ENCODE measurements around the gene CASZ1. TPM values are rescaled to one million over a fixed set of nuclear protein-coding genes. Genes with fewer than 3 reads are reported as not detected.

CASZ1 gene
- total and polyA plus RNA-seq, 2 experiments from 2014 or later: 6.2 to 6.7 TPM

DNA sequence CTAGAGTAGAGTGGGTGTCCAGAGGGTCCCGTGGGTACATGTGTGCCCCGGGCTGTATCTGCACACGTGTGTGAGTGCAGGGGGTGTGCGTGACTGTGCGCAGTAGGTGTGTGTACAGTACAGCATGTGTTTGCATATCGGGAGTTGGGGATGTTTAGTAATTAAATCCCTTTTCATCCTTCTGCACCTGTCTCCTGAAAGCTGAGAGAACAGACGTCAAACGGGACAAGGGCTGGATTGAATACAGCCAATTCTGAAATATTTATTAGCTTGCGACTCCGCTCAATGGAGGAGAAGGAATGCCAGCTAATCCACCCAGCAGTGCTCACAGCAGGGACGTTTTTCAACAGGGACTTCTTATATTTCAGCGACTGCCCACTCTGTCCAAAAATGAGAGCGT, 44.7 kb upstream of the CASZ1 start:
- no peak overlapping the region for H3K27ac ChIP-seq (ENCODE audit: low read depth)
- H3K79me2 ChIP-seq (replicated peaks; ENCODE audit: insufficient read depth): no peaks in the 10 kb centered on the region
- no peak overlapping the region for H2AFZ ChIP-seq
- peaks cover 17% of the 10 kb centered on the region for H3K27me3 Mint-ChIP-seq (ENCODE audit: insufficient read depth, low read depth, poor library complexity)
- H3K4me3 Mint-ChIP-seq: no peak overlapping the region
- TF ChIP-seq, protein P1, sequence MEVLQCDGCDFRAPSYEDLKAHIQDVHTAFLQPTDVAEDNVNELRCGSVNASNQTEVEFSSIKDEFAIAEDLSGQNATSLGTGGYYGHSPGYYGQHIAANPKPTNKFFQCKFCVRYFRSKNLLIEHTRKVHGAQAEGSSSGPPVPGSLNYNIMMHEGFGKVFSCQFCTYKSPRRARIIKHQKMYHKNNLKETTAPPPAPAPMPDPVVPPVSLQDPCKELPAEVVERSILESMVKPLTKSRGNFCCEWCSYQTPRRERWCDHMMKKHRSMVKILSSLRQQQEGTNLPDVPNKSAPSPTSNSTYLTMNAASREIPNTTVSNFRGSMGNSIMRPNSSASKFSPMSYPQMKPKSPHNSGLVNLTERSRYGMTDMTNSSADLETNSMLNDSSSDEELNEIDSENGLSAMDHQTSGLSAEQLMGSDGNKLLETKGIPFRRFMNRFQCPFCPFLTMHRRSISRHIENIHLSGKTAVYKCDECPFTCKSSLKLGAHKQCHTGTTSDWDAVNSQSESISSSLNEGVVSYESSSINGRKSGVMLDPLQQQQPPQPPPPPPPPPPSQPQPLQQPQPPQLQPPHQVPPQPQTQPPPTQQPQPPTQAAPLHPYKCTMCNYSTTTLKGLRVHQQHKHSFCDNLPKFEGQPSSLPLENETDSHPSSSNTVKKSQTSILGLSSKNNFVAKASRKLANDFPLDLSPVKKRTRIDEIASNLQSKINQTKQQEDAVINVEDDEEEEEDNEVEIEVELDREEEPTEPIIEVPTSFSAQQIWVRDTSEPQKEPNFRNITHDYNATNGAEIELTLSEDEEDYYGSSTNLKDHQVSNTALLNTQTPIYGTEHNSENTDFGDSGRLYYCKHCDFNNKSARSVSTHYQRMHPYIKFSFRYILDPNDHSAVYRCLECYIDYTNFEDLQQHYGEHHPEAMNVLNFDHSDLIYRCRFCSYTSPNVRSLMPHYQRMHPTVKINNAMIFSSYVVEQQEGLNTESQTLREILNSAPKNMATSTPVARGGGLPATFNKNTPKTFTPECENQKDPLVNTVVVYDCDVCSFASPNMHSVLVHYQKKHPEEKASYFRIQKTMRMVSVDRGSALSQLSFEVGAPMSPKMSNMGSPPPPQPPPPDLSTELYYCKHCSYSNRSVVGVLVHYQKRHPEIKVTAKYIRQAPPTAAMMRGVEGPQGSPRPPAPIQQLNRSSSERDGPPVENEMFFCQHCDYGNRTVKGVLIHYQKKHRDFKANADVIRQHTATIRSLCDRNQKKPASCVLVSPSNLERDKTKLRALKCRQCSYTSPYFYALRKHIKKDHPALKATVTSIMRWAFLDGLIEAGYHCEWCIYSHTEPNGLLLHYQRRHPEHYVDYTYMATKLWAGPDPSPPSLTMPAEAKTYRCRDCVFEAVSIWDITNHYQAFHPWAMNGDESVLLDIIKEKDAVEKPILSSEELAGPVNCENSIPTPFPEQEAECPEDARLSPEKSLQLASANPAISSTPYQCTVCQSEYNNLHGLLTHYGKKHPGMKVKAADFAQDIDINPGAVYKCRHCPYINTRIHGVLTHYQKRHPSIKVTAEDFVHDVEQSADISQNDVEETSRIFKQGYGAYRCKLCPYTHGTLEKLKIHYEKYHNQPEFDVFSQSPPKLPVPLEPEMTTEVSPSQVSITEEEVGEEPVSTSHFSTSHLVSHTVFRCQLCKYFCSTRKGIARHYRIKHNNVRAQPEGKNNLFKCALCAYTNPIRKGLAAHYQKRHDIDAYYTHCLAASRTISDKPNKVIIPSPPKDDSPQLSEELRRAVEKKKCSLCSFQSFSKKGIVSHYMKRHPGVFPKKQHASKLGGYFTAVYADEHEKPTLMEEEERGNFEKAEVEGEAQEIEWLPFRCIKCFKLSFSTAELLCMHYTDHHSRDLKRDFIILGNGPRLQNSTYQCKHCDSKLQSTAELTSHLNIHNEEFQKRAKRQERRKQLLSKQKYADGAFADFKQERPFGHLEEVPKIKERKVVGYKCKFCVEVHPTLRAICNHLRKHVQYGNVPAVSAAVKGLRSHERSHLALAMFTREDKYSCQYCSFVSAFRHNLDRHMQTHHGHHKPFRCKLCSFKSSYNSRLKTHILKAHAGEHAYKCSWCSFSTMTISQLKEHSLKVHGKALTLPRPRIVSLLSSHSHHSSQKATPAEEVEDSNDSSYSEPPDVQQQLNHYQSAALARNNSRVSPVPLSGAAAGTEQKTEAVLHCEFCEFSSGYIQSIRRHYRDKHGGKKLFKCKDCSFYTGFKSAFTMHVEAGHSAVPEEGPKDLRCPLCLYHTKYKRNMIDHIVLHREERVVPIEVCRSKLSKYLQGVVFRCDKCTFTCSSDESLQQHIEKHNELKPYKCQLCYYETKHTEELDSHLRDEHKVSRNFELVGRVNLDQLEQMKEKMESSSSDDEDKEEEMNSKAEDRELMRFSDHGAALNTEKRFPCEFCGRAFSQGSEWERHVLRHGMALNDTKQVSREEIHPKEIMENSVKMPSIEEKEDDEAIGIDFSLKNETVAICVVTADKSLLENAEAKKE (CRISPR knock-in tag; IDR thresholded peaks at IDR 0.05): no peak
- TF ChIP-seq EZH2phosphoT487 (IDR thresholded peaks at IDR 0.05; ENCODE audit: unreplicated experiment) (no peak), STAT1 (IDR thresholded peaks at IDR 0.05; ENCODE audit: unreplicated experiment) (no peak), NANOG (IDR thresholded peaks at IDR 0.05; ENCODE audit: borderline replicate concordance) (no peak), ZNF114 (CRISPR knock-in tag; IDR thresholded peaks at IDR 0.05) (no peak), JUNB (IDR thresholded peaks at IDR 0.05; ENCODE audit: unreplicated experiment) (no peak), CREB1 (CRISPR knock-in tag; IDR thresholded peaks at IDR 0.05; ENCODE audit: low read depth) (no peak), ZNF331 (CRISPR knock-in tag; IDR thresholded peaks at IDR 0.05; ENCODE audit: low read depth) (no peak), EZH2 (IDR thresholded peaks at IDR 0.05; ENCODE audit: low read depth, unreplicated experiment) (no peak), POLR2AphosphoS5 (IDR thresholded peaks at IDR 0.05; ENCODE audit: low read depth) (no peak)
- TF ChIP-seq, protein P2, sequence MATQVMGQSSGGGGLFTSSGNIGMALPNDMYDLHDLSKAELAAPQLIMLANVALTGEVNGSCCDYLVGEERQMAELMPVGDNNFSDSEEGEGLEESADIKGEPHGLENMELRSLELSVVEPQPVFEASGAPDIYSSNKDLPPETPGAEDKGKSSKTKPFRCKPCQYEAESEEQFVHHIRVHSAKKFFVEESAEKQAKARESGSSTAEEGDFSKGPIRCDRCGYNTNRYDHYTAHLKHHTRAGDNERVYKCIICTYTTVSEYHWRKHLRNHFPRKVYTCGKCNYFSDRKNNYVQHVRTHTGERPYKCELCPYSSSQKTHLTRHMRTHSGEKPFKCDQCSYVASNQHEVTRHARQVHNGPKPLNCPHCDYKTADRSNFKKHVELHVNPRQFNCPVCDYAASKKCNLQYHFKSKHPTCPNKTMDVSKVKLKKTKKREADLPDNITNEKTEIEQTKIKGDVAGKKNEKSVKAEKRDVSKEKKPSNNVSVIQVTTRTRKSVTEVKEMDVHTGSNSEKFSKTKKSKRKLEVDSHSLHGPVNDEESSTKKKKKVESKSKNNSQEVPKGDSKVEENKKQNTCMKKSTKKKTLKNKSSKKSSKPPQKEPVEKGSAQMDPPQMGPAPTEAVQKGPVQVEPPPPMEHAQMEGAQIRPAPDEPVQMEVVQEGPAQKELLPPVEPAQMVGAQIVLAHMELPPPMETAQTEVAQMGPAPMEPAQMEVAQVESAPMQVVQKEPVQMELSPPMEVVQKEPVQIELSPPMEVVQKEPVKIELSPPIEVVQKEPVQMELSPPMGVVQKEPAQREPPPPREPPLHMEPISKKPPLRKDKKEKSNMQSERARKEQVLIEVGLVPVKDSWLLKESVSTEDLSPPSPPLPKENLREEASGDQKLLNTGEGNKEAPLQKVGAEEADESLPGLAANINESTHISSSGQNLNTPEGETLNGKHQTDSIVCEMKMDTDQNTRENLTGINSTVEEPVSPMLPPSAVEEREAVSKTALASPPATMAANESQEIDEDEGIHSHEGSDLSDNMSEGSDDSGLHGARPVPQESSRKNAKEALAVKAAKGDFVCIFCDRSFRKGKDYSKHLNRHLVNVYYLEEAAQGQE (IDR thresholded peaks at IDR 0.05; ENCODE audit: unreplicated experiment): no peak
- TF ChIP-seq, protein P3, sequence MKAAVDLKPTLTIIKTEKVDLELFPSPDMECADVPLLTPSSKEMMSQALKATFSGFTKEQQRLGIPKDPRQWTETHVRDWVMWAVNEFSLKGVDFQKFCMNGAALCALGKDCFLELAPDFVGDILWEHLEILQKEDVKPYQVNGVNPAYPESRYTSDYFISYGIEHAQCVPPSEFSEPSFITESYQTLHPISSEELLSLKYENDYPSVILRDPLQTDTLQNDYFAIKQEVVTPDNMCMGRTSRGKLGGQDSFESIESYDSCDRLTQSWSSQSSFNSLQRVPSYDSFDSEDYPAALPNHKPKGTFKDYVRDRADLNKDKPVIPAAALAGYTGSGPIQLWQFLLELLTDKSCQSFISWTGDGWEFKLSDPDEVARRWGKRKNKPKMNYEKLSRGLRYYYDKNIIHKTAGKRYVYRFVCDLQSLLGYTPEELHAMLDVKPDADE (IDR thresholded peaks at IDR 0.05): no peak
- TF ChIP-seq, protein P4, sequence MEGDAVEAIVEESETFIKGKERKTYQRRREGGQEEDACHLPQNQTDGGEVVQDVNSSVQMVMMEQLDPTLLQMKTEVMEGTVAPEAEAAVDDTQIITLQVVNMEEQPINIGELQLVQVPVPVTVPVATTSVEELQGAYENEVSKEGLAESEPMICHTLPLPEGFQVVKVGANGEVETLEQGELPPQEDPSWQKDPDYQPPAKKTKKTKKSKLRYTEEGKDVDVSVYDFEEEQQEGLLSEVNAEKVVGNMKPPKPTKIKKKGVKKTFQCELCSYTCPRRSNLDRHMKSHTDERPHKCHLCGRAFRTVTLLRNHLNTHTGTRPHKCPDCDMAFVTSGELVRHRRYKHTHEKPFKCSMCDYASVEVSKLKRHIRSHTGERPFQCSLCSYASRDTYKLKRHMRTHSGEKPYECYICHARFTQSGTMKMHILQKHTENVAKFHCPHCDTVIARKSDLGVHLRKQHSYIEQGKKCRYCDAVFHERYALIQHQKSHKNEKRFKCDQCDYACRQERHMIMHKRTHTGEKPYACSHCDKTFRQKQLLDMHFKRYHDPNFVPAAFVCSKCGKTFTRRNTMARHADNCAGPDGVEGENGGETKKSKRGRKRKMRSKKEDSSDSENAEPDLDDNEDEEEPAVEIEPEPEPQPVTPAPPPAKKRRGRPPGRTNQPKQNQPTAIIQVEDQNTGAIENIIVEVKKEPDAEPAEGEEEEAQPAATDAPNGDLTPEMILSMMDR (conservative IDR thresholded peaks at IDR 0.05; ENCODE audit: low read depth in 2 of 2): no peak
- no peaks in the 10 kb centered on the region for H3K9me2 ChIP-seq (ENCODE audit: insufficient read depth)
- peaks cover 17% of the 10 kb centered on the region; the same call in 2 of the 3 replicates for H3K9me3 Mint-ChIP-seq
- H3F3A ChIP-seq (replicated peaks; ENCODE audit: low read depth): peaks cover 9% of the 10 kb centered on the region; the same call in 1 of the 2 replicates
- no peak for ATAC-seq
- no peaks in the 10 kb centered on the region for H4K20me1 ChIP-seq (replicated peaks; ENCODE audit: insufficient read depth)
- H3K27ac Mint-ChIP-seq: no peak overlapping the region
- no peak overlapping the region for H3K4me2 ChIP-seq
- H3K4me1 ChIP-seq (ENCODE audit: insufficient read depth): peaks cover 30% of the 10 kb centered on the region
- no peaks in the 10 kb centered on the region for H3K36me3 ChIP-seq (ENCODE audit: insufficient read depth)
- no peaks in the 10 kb centered on the region for H3K27me3 ChIP-seq (ENCODE audit: insufficient read depth)
- DNase-seq (ENCODE audit: low spot score): no peak
- peaks cover 32% of the 10 kb centered on the region for H3K4me1 Mint-ChIP-seq
- peaks cover 8% of the 10 kb centered on the region for H3K36me3 Mint-ChIP-seq (ENCODE audit: low read depth)
- no peak overlapping the region for H3K4me3 ChIP-seq
